HG03025 (cell line): ENCODE measurements around the gene RBM38.

Experiments
- ATAC-seq: cut with Tn5 transposase; IDR thresholded peaks from one replicate; pipeline ENCODE4 v1.9.1; 2021; ENCODE audit warnings: mild to moderate bottlenecking, moderate library complexity; ENCODE audit not compliant: unreplicated experiment, low FRiP score

Gene RBM38

DNA sequence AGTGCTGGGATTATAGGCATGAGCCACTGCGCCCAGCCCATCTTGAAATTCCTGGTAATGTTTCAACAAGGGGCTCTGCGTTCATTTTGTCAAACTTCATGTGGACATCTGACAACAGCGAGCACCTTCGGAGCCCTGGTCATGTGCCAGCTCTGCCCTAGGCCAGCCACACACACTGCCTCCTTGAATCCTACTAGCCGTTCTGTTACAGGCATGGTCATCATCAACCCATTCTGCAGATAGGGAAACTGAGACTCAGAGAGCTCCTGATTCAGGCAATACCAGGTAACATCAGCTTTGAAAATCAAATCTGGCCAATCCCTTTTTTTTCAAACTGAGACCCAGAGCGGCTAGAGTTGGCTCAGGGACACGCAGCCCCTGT, 41.3 kb downstream of the RBM38 start:
- no peak for ATAC-seq

- ATAC-seq = peak; percentile 85
Measured at GRCh38 chr20:57432862-57433491, 41.8 kb downstream of the RBM38 start.

- no peak for ATAC-seq
Measured at GRCh38 chr20:57433657-57434389, 42.6 kb downstream of the RBM38 start.

DNA sequence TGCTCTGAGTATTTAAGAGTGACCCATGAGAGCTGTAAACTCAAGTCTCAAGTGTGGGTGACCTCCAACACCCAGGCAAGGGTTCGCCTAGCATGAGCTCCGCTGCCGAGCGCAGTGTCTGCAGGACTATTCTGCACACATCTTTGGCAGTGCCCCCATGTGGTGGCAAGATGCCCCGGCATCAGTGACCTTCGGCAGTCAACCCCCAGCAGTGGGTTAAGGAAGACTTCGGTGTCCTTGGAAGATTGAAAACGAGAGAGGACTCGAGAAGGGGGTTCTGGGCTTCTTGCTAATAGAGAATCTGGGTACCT, 43.1 kb downstream of the RBM38 start:
- no peak for ATAC-seq

DNA sequence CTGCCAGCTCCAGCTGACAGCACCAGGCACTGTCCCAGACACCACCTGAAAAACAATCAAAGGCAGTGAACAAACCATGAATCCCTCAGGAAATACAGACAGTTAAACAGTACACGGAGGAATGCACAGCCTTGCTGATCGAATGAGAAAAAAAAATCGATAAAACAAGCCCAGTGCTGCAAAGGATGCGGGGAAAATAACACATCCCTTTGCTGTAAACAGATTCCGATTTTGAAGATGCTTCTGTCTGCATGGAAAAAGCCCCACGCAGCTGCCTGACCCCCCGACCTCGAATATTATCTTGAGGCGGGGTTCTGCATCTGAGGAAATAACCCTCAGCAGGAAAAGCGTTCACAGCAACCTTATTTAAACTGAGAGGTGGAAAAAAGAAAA, 43.9 kb downstream of the RBM38 start:
- no peak for ATAC-seq

DNA sequence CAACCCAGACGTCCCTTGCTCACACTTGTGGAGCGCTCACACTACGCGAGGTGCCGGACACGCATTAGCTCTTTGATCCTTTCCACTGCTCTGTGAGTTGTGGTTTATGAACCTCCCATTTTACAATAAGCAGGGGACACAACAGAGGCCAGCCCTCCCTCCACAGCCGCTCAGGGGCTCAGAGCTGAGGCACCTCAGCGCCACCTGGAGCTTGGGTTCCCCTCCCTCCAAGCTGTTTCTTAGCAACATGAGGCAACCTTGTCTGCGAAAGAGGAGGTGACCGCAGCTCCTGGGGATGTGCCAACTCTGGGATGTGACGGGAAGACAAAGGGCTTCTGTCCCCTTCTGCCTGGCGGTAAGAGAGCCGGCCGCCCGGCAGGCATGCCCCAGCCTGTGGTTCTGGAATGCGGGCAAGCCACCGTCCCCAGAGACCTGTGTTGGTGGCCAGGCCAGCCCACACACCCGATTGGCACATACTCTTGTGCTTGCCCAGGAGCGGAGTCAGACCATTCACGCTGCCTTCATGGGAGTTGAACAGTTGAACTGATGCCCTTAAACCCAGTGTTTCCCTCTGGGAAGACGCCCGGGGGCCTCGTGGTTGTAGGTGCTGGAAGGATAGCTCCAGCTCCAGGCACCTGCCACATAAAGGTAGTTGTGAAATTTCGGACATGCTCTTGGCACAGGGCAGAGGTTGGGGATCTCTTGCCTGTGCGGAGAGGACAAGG, 44.5 kb downstream of the RBM38 start:
- no peak for ATAC-seq

DNA sequence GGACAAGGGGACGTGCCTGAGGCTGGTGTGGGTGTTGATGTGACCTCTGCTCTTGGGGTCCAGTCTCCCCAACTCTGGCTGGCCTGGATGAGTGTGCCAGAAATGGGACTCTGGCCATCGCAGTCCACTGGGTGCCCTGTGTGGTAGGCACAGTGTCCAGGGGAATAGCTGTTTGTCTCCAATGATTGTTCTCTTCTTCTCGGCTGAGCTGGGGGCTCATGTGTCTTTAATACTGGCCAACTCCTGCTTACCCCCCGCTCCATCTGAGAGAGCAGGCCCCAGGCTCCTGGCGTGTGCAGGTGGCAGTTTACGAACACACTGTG, 45.0 kb downstream of the RBM38 start:
- no peak for ATAC-seq

GRCh38 chr20:57437267-57437666, 46.1 kb downstream of the RBM38 start:
- ATAC-seq = no peak

DNA sequence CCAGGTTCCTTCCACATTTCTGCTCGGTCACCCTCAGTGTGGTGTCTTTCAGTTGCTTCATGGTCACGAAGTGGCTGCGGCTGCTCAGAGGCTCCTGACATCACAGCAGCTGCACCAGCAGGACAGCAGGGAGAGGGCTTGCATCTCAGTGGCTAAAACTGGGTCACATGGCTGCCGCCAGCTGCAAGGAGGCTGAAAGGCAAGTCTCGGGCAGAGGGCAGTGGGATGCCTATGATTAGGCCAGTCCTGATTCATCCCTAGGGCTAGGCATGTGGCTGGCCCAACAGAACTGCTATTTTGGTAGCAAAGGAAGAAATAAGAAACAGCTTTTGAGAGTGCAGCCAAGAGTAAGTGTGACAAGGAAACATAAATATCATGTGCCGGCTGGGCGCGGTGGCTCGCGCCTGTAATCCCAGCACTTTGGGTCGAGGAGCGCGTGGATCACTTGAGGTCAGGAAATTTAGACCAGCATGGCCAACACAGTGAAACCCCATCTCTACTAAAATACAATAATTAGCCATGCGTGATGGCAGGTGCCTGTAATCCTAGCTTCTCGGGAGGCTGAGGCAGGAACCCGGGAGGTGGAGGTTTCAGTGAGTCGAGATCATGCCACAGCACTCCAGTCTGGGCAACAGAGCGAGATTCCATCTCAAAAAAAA, 46.6 kb downstream of the RBM38 start:
- no peak for ATAC-seq

DNA sequence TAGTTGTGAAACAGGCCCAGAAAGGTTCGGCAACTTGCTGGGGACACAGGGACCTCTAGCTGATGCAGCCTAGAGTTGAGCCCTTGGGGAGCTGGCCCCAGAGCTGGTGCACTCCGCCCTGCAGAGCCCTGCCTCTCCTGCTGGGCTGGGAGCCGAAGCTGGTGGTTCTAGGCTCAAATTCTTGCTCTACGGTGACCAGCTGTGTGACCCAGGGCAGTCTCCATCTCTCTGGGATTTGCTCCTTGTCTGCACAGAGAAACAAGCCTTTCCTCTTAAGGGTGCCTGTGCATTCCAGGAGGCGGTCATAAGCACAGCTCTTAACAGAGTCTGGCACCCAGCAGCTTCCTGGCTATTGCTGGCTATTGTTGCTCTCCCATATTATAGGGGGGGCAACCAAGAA, 47.4 kb downstream of the RBM38 start:
- no peak for ATAC-seq

DNA sequence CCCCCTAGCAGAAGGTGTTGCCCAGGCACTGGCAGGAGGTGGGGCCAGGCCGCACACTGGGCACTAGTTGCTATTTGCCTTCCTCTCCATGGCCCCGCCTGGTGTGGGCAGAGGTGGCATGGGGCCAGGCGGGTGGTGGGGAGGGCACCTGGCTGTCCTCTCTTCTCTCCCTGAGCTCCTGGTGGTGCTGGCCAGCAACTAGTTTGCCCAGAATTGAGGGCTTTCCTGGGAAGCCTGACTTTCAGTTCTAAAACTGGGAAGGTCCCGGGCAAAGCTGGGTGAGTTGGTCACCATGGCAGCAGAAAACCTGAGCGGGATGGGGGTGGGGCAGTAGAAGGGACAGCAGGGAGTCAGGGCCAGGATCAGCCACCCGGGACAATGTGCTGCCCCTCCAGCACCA, 48.2 kb downstream of the RBM38 start:
- no peak for ATAC-seq

- no peak for ATAC-seq
Measured at GRCh38 chr20:57439993-57440392, 48.8 kb downstream of the RBM38 start.

DNA sequence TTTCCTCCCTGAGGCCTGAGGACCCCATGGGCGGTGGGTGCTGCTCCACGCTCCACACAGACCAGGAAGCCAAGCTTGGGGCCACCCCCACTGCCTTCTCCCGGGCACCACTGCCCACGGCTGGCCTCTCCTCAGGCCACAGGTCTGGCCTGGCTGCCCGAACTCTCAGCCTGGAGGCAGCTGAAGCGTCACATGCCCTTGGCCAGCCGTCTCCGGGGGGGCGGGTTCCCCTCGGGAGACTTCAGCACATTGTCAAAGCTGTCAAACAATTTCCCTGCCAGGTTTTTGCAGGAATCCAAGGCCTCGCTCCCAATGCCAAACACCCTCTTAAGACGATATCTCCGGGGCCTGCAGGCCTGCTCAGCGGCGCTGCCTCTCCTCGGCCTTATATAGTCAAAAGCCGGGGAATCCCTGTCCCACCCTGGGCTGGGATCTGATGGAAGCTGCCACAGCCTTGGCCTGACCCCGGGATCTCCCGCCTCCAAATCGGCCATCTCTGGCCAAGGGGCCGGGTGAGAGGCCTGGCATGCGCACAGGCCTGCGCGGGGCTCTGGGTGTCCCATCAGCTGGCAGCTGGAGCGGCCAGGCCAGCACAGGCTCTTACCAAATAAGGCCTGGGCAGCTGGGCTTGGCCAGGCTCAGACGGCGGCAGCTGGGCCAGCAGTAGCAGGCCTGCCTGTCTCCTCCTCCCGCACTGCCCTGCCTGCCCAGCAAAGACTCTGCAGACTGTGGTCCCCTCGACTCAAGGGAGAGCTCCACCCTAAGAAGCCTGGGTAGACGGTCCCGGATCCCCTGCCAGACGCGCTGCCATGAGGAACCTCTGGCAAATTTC, 49.7 kb downstream of the RBM38 start:
- no peak for ATAC-seq

- ATAC-seq = no peak
Measured at GRCh38 chr20:57441510-57442154, 50.4 kb downstream of the RBM38 start.

- no peak for ATAC-seq
Measured at GRCh38 chr20:57442158-57442887, 51.1 kb downstream of the RBM38 start.

DNA sequence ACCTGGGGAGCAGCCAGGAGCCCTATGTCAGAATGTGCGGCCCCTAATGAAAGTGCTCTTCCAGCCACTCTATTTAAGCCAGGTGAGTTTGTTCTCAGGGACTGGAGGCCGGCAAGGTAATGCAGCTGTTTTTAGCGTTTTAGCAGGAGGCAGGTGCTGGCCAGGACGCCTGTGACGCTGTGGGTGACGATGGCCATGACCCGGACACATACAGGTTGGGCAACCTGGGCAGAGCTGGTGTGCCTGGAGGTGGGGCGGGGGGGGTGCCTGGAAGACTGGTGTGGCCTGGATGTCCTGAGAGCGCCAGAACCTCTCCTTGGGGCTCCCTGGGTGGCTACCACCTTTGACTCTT, 51.7 kb downstream of the RBM38 start:
- ATAC-seq = no peak

DNA sequence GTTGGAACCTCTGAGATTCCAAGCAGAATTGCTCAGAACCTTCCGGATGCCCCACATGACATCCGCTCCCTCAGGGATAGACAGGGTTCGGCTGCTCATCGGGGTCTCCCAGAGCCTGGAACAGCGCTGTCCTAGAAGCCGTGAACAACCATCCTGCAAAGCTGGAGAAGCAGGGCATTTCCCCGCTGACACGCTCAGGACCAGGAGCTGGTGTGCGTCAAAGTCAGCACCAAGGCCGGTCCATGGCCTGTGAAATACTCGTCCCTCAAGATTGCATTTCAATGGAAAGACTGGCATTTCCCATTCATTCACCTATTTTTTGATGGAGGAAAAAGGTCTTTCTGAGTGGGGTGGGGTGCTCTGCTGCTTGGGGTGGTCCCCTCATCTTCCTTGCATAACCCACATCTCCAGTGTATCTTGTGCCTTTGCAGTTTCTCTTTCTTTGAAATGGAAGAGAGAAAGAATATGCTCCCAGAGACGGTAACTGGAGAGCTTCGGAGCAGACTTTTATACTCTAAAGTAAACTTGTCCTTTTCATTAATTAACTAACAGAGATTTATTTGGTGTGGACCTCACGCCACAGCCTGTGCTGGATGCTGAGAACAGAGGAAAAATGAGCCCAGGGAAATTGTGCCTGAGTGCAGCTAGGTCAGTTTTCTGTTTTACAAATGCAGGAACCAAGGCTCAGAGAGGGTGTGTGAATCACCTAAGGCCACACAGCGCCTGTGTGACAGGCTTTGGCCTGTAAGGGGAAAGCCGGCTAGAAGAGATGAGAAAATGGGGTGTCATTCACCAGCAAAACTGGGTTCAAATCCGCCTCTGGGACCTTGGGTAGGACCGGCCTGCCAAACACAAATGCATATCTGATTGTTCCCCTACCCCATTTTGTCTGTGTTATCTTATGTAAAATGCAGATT, 52.4 kb downstream of the RBM38 start:
- ATAC-seq = no peak

GRCh38 chr20:57444394-57445048, 53.3 kb downstream of the RBM38 start:
- ATAC-seq = no peak
